Measurements from ENCODE around the gene SMARCD2.
"Not testable (repeated sequence)": the region's sequence is repeated elsewhere in the genome, so short reads cannot be mapped to it uniquely, and the experiment has no call there.

The SMARCD2 gene

DNA sequence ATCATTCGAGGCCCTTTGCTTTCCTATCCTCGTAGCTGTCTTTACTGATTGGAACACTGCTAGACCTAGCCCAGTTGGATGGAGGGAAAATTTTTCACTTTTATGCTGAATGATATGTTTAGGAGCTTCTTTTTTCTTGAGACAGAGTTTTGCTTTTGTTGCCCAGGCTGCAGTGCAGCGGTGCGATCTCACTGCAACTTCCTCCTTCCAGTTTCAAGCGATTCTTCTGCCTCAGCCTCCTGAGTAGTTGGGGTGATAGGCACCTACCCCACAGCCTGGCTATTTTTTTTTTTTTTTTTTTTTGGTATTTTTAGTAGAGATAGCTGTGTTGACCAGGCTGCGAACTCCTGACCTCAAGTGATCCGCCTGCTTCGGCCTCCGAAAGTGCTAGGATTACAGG lies 32.5 kb downstream of the SMARCD2 start:
- Histone ChIP-seq H3K9me3 (ENCODE audit: severe bottlenecking) (no peaks in the 10 kb centered on the region), H3K27ac (no peak overlapping the region), H3K27me3 (ENCODE audit: insufficient read depth, low read depth, severe bottlenecking) (no peaks in the 10 kb centered on the region), H3K4me3 (ENCODE audit: low read depth, low read length) (no peak overlapping the region), H3K36me3 (peaks cover 99% of the 10 kb centered on the region)
- TF ChIP-seq, protein P1, sequence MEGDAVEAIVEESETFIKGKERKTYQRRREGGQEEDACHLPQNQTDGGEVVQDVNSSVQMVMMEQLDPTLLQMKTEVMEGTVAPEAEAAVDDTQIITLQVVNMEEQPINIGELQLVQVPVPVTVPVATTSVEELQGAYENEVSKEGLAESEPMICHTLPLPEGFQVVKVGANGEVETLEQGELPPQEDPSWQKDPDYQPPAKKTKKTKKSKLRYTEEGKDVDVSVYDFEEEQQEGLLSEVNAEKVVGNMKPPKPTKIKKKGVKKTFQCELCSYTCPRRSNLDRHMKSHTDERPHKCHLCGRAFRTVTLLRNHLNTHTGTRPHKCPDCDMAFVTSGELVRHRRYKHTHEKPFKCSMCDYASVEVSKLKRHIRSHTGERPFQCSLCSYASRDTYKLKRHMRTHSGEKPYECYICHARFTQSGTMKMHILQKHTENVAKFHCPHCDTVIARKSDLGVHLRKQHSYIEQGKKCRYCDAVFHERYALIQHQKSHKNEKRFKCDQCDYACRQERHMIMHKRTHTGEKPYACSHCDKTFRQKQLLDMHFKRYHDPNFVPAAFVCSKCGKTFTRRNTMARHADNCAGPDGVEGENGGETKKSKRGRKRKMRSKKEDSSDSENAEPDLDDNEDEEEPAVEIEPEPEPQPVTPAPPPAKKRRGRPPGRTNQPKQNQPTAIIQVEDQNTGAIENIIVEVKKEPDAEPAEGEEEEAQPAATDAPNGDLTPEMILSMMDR (IDR thresholded peaks at IDR 0.05; ENCODE audit: low read depth, low read length): no peak
- DNase-seq: no peak

GRCh38 chr17:63805591-63805990 lies 36.9 kb downstream of the SMARCD2 start:
- no peak overlapping the region for H3K4me3 ChIP-seq (ENCODE audit: low read depth, low read length)
- no peak for DNase-seq
- no peaks in the 10 kb centered on the region for H3K9me3 ChIP-seq (ENCODE audit: severe bottlenecking)

GRCh38 chr17:63804328-63804727 lies 38.2 kb downstream of the SMARCD2 start:
- DNase-seq: no peak
- no peak overlapping the region for H3K4me3 ChIP-seq (ENCODE audit: low read depth, low read length)
- no peaks in the 10 kb centered on the region for H3K27me3 ChIP-seq (ENCODE audit: insufficient read depth, low read depth, severe bottlenecking)
- H3K36me3 ChIP-seq: peaks cover 98% of the 10 kb centered on the region
- no peak overlapping the region for H3K27ac ChIP-seq
- TF ChIP-seq, protein P1 (IDR thresholded peaks at IDR 0.05; ENCODE audit: low read depth, low read length): no peak
- no peaks in the 10 kb centered on the region for H3K9me3 ChIP-seq (ENCODE audit: severe bottlenecking)

More at GRCh38 chr17:63805591-63805990, 36.9 kb downstream of the SMARCD2 start:
- no peaks in the 10 kb centered on the region for H3K27me3 ChIP-seq (ENCODE audit: insufficient read depth, low read depth, severe bottlenecking)
- TF ChIP-seq, protein P1 (IDR thresholded peaks at IDR 0.05; ENCODE audit: low read depth, low read length): no peak
- H3K36me3 ChIP-seq: peaks cover 97% of the 10 kb centered on the region
- no peak overlapping the region for H3K27ac ChIP-seq

DNA sequence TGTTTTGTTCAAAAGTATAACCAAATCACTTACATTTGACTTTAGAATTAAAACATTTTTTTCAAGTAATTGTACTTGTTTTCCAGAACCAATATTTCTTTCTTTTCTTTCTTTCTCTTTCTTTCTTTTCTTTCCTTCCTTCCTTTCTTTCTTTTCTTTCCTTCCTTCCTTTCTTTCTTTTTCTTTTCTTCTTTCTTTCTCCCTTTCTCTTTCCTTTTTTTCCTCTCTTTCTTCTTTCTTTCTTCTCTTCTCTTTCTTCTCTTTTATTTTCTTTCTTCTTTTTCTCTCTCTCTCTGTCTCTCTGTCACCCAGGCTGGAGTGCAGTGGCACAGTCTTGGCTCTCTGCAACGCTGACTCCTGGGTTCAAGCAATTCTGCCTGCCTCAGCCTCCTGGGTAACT lies 41.7 kb downstream of the SMARCD2 start:
- DNase-seq: no peak
- TF ChIP-seq, protein P1 (IDR thresholded peaks at IDR 0.05; ENCODE audit: low read depth, low read length): no peak
- H3K4me3 ChIP-seq (ENCODE audit: low read depth, low read length): no peak overlapping the region
- H3K27me3 ChIP-seq (ENCODE audit: insufficient read depth, low read depth, severe bottlenecking): no peaks in the 10 kb centered on the region
- peaks cover 96% of the 10 kb centered on the region for H3K36me3 ChIP-seq
- no peaks in the 10 kb centered on the region for H3K9me3 ChIP-seq (ENCODE audit: severe bottlenecking)
- H3K27ac ChIP-seq: no peak overlapping the region

DNA sequence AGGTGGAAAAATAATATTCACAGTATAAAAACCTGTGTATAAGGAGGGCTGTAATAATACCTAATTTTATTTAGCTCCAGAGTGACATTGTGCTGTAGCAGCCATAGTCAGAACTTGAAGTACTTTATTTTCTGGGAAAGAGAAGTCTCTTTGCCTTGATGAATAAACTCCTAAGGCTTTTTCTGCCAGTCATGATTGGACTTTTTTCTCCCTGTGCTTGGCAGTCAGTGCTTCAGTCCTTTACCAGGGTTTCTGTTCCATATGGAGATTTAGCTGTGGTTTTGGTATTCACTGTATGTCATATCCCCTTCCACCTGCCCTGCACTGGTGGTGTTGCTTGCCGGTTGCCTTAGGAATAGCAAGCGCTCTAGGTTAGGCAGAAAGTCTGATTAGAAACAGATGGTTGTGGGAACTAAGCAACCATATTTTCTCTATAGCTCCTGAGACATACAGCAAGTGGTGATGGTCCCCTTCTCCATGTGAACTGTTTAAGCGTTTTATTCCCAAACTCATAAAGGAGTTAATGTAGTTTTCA lies 43.8 kb downstream of the SMARCD2 start:
- Histone ChIP-seq H3K27me3 (ENCODE audit: insufficient read depth, low read depth, severe bottlenecking) (no peaks in the 10 kb centered on the region), H3K27ac (no peak overlapping the region), H3K4me3 (ENCODE audit: low read depth, low read length) (no peak overlapping the region), H3K36me3 (peaks cover 95% of the 10 kb centered on the region), H3K9me3 (ENCODE audit: severe bottlenecking) (no peaks in the 10 kb centered on the region)
- DNase-seq: no peak
- TF ChIP-seq, protein P1 (IDR thresholded peaks at IDR 0.05; ENCODE audit: low read depth, low read length): no peak

GRCh38 chr17:63796375-63796774 lies 46.1 kb downstream of the SMARCD2 start:
- not testable (repeated sequence) for DNase-seq; H3K9me3 ChIP-seq (ENCODE audit: severe bottlenecking); H3K4me3 ChIP-seq (ENCODE audit: low read depth, low read length); H3K27ac ChIP-seq; H3K27me3 ChIP-seq (ENCODE audit: insufficient read depth, low read depth, severe bottlenecking)
- H3K36me3 ChIP-seq: peaks cover 97% of the 10 kb centered on the region
